HFF-Myc (cell line): ENCODE data around the gene ITSN1.
"Not testable (repeated sequence)": the region's sequence is repeated elsewhere in the genome, so short reads cannot be mapped to it uniquely, and the experiment has no call there.

Experiments used
- DNase-seq: peaks from one replicate; pipeline ENCODE4 v3.0.0-alpha.2; 2011; ENCODE audit warnings: low read depth; ENCODE audit errors: extremely low read depth
- H3K4me3 ChIP-seq: replicated peaks from 2 replicates; pipeline ENCODE4 v1.5.1; 2011; ENCODE audit warnings: low read depth, mild to moderate bottlenecking, control low read depth, low read length
- TF ChIP-seq, protein P1 (sequence below): IDR thresholded peaks from 2 replicates; pipeline ENCODE4 v1.5.1; 2012; ENCODE audit warnings: mild to moderate bottlenecking, low read depth, low read length, control low read depth; ENCODE audit errors: missing control alignments

ITSN1 gene

DNA sequence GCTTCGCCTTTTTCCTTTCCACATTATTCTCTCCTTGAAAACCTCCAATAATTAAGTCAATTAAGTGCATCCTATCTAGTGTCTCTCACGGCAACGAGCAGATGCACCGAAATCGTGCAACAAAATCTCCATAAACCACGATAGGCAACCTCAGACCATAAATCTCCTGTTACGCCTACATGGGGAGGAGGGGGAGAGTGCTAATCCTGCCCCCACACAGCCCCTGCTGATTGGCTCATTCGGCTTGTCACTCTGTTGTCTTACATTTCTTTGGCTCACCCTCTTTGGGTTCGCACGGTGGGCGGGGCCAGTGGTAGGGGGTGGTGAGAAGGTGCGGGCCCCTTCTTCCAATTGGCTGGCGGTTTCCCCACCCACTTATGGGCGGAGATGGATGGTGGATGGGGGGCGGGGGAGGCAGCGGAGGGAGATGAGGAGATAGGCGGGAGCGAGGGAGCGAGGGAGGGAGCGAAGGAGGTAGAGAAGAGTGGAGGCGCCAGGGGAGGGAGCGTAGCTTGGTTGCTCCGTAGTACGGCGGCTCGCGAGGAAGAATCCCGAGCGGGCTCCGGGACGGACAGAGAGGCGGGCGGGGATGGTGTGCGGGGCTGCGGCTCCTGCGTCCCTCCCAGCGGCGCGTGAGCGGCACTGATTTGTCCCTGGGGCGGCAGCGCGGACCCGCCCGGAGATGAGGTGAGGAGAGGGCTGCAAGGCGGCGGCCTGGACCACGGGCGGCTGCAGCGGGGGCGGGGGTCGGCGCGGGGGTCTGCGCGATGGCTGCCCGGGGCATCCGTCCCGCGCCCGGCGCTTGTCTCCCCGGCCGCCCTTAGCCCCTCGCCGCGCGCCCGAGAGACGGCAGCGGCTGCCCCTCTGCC is at the start of gene ITSN1:
Gene ITSN1, plus strand, starts transcription at position 475 of the 869 bp plus-strand sequence. CDS start 76,328 bp downstream, outside the sequence.
- peak; percentile 99 for DNase-seq
- peak within 1 kb of the TSS; percentile 85 for H3K4me3 ChIP-seq
- TF ChIP-seq, protein P1, sequence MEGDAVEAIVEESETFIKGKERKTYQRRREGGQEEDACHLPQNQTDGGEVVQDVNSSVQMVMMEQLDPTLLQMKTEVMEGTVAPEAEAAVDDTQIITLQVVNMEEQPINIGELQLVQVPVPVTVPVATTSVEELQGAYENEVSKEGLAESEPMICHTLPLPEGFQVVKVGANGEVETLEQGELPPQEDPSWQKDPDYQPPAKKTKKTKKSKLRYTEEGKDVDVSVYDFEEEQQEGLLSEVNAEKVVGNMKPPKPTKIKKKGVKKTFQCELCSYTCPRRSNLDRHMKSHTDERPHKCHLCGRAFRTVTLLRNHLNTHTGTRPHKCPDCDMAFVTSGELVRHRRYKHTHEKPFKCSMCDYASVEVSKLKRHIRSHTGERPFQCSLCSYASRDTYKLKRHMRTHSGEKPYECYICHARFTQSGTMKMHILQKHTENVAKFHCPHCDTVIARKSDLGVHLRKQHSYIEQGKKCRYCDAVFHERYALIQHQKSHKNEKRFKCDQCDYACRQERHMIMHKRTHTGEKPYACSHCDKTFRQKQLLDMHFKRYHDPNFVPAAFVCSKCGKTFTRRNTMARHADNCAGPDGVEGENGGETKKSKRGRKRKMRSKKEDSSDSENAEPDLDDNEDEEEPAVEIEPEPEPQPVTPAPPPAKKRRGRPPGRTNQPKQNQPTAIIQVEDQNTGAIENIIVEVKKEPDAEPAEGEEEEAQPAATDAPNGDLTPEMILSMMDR, result no peak

DNA sequence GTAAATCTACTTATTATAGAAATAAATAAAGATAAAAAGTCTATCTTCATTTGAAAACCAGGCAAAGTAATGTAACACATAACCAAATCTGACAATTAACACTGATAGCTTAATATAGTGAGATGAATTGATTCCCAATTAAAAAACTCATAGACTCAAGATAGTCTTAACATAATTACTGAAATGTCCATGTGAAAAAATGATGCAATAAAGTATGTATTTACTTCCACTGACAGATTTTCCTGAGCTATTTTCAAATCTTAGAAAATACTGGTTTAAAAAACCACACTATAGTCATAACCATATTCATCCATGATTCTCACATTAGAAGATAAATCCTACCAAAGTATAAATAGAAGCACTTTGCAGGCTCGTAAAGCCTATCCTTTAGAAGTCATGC is 44.2 kb upstream of the ITSN1 start:
- no peak overlapping the region for H3K4me3 ChIP-seq
- no peak for DNase-seq
- TF ChIP-seq, protein P1, result no peak

DNA sequence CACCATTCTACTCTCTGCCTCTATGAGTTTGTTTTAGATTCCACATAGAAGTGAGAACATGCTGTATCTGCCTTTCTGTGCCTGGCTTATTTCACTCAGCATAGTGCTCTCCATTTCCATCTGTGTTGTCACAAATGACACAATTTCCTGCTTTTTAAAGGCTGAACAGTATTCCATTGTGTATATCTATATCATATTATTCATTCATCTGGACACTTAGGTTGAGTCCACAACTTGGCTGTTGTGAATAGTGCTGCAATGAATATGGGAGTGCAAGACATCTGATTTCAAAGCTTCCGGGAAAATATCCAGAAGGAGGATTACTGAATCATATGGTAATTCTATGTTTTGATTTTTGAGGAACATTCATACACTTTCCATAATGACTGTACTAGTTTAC is 33.7 kb upstream of the ITSN1 start:
- no peak overlapping the region for H3K4me3 ChIP-seq
- TF ChIP-seq, protein P1, result no peak
- no peak for DNase-seq

DNA sequence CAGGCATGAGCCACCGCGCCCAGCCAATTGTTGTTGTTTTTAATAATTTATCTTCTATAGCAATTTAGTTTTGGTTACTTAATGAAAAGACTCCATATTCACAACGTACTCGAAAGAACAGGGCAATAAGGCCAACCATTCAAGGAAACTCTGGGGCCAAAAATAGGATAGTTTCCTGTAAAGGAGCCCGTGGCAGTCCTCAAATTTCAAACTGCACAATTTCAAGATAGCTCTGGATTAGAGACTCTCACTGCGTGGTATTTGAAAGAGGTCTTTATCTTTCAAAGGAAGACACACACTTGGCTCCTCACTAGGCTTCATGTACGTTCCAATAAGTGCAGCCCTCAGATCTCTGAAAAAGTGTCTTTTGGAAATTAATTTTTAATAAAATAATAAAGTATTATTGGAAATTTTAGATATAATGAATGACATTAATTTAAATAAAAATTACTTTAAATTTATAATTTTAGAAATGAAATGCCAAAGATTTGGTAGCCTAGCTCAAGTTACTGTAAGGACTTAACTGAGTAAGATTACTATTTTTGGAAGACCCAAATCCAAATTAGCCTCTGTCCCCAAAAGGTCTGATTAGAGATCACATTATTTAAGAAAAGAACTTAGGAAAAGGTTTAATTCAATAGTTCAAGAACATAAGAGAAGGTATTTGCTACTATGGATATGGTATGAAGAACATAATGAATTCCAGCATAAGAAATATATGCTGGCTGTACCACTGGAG is 31.1 kb upstream of the ITSN1 start:
- DNase-seq, result no peak
- TF ChIP-seq, protein P1, result no peak
- no peak overlapping the region for H3K4me3 ChIP-seq

DNA sequence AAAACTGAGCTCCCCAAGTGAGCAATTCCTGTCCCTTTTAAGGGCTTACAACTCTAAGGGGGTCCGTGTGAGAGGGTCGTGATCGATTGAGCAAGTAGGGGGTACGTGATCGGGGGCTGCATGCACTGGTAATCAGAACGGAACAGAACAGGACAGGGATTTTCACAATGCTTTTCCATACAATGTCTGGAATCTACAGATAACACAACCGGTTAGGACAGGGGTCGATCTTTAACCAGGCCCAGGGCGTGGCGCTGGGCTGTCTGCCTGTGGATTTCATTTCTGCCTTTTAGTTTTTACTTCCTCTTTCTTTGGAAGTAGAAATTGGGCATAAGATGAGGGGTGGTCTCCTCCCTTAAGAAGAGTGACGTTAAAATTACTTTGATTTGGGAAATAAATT is 24.7 kb upstream of the ITSN1 start:
- H3K4me3 ChIP-seq, DNase-seq: not testable (repeated sequence)

DNA sequence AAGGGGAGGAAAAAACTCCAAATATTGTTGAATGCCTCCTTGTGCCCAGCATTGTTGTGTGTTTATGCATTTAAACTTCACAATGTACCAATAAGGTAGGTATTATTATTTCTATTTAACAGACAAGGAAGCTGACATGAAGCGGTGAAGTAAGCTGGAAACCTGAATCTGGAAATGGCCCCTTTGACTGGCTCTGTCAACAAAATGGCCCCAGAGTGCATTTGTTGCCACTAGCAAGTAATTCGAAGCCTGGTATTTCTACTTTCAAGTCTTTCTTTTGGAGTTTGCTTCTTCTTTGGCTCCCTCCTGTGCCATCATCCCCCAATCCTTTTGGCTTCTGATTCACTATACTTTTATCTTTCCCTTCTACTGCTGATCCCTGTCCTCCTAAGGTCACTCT is 23.9 kb upstream of the ITSN1 start:
- DNase-seq, result no peak
- no peak overlapping the region for H3K4me3 ChIP-seq
- TF ChIP-seq, protein P1, result no peak

DNA sequence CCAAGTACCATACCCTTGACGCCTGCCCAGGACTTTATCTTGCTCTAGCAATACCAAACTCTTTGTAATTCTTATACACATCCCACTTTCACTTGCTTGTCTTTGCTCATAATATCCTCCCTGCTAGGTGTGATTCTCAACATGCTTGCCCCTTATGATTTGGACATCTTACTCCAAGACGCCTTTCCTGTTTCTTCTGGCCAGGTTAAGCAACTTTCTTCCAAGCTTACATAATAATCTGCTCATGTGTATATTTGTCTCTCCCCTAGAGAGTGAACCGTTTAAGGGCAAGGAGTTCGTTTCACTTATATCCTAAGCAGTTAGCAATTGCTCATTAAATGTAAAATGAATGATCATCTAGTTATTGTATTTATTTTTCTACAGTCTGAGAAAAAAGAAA is 22.6 kb upstream of the ITSN1 start:
- H3K4me3 ChIP-seq, result no peak overlapping the region
- TF ChIP-seq, protein P1, result no peak
- DNase-seq, result no peak
